IMR-90 (cell line): ENCODE results near the gene PPAT. TPM values are rescaled to one million over a fixed set of nuclear protein-coding genes. Genes with fewer than 3 reads are reported as not detected.

ENCODE experiments used
- ATAC-seq: fragments of 200-7000 bp; cut with Tn5 transposase; 2 replicates; pipeline ENCODE4 v1.9.1; 2020; ENCODE audit warnings: low read depth, mild to moderate bottlenecking, moderate library complexity
- BruUV-seq: library from RNA; stranded (reverse); fragments of 400-500 nt; replicated peaks from 2 replicates; lab custom pipeline; 2021; lab: Mats Ljungman, UMichigan
- CTCF ChIA-PET: fragments of 300-600 bp; formaldehyde crosslinking; extraction: SDS; loops from one replicate; lab custom pipeline; 2021; ENCODE audit warnings: antibody characterized with exemption; lab: Yijun Ruan, JAX
- POLR2A ChIA-PET: fragments of 300-600 bp; sonication (Branson Sonifier 250); formaldehyde crosslinking; loops from one replicate; lab custom pipeline; 2022; ENCODE audit warnings: antibody characterized with exemption; ENCODE audit not compliant: unreplicated experiment; lab: Charles Lee
- DNase-seq: peaks from one replicate; pipeline ENCODE4 v3.0.0; 2013
- H2AFZ ChIP-seq: replicated peaks from 2 replicates; pipeline ENCODE3; 2013; ENCODE audit warnings: low read length, mild to moderate bottlenecking; ENCODE audit not compliant: poor library complexity
- H2AK5ac ChIP-seq: 2 replicates; pipeline ENCODE4 v1.6.1; 2013; ENCODE audit warnings: low read depth, low read length, inconsistent platforms
- H2AK9ac ChIP-seq: replicated peaks from 2 replicates; pipeline ENCODE3; 2013; ENCODE audit warnings: mild to moderate bottlenecking, low read depth, low read length, moderate library complexity; ENCODE audit not compliant: poor library complexity
- H2BK120ac ChIP-seq: 2 replicates; pipeline ENCODE4 v1.6.1; 2013; ENCODE audit warnings: low read depth, low read length, inconsistent platforms
- H2BK15ac ChIP-seq: 3 replicates; pipeline ENCODE4 v1.6.1; 2013; ENCODE audit warnings: low read depth, low read length, inconsistent platforms
- H2BK20ac ChIP-seq: 2 replicates; pipeline ENCODE4 v1.6.1; 2013; ENCODE audit warnings: low read depth, mild to moderate bottlenecking, inconsistent platforms, low read length, moderate library complexity
- H2BK5ac ChIP-seq: 2 replicates; pipeline ENCODE4 v1.6.1; 2013; ENCODE audit warnings: mild to moderate bottlenecking, low read depth, low read length, inconsistent platforms; ENCODE audit not compliant: poor library complexity, severe bottlenecking
- H3K14ac ChIP-seq: replicated peaks from 2 replicates; pipeline ENCODE4 v1.6.1; 2013; ENCODE audit warnings: low read depth, low read length, inconsistent platforms
- H3K18ac ChIP-seq: 2 replicates; pipeline ENCODE4 v1.6.1; 2013; ENCODE audit warnings: low read depth, low read length, control low read depth
- H3K23ac ChIP-seq: 2 replicates; pipeline ENCODE4 v1.6.1; 2013; ENCODE audit warnings: low read depth, low read length, inconsistent platforms
- H3K27ac ChIP-seq: 2 replicates; pipeline ENCODE4 v1.5.1; 2013; ENCODE audit warnings: mild to moderate bottlenecking, control low read depth, low read length; ENCODE audit not compliant: insufficient read depth
- H3K27me3 ChIP-seq: 2 replicates; pipeline ENCODE4 v1.6.1; 2013; ENCODE audit warnings: low read length; ENCODE audit not compliant: control insufficient read depth, insufficient read depth
- H3K36me3 ChIP-seq: 2 replicates; pipeline ENCODE4 v1.6.1; 2013; ENCODE audit warnings: low read length, mixed read lengths; ENCODE audit not compliant: control insufficient read depth, insufficient read depth
- H3K4ac ChIP-seq: 2 replicates; pipeline ENCODE4 v1.6.1; 2013; ENCODE audit warnings: low read depth, low read length, inconsistent platforms
- H3K4me1 ChIP-seq: 2 replicates; pipeline ENCODE4 v1.6.1; 2013; ENCODE audit warnings: low read length, mixed read lengths; ENCODE audit not compliant: control insufficient read depth, insufficient read depth
- H3K4me2 ChIP-seq: 2 replicates; pipeline ENCODE4 v1.6.1; 2013; ENCODE audit warnings: low read depth, mild to moderate bottlenecking, control low read depth, low read length, moderate library complexity
- H3K4me3 ChIP-seq: 2 replicates; pipeline ENCODE4 v1.5.1; 2013; ENCODE audit warnings: low read depth, mild to moderate bottlenecking, control low read depth, low read length, moderate library complexity; ENCODE audit not compliant: insufficient read depth
- H3K56ac ChIP-seq: 2 replicates; pipeline ENCODE4 v1.6.1; 2013; ENCODE audit warnings: low read length, inconsistent platforms; ENCODE audit not compliant: insufficient read depth; ENCODE audit errors: extremely low read depth
- H3K79me1 ChIP-seq, 2 experiments: 2 replicates each; pipeline ENCODE4 v1.6.1; 2013; ENCODE audit warnings: low read length in 2 of 2, inconsistent platforms in 1 of 2, low read depth in 1 of 2
- H3K9ac ChIP-seq: 2 replicates; pipeline ENCODE4 v1.6.1; 2013; ENCODE audit warnings: low read depth, low read length, control low read depth
- H3K9me1 ChIP-seq: 2 replicates; pipeline ENCODE4 v1.6.1; 2013; ENCODE audit warnings: low read length, inconsistent platforms; ENCODE audit not compliant: insufficient read depth
- H3K9me3 ChIP-seq: 2 replicates; pipeline ENCODE4 v1.6.1; 2013; ENCODE audit warnings: low read length; ENCODE audit not compliant: control insufficient read depth, insufficient read depth
- H4K20me1 ChIP-seq: 2 replicates; pipeline ENCODE4 v1.6.1; 2013; ENCODE audit warnings: low read length, inconsistent platforms; ENCODE audit not compliant: insufficient read depth
- H4K5ac ChIP-seq: 2 replicates; pipeline ENCODE4 v1.6.1; 2013; ENCODE audit warnings: mild to moderate bottlenecking, low read depth, low read length, control low read depth
- H4K8ac ChIP-seq, 2 experiments: 2 replicates each; pipeline ENCODE4 v1.6.1; 2013; ENCODE audit warnings: low read depth in 2 of 2, low read length in 2 of 2, control low read depth in 1 of 2, inconsistent platforms in 1 of 2
- H4K91ac ChIP-seq: 2 replicates; pipeline ENCODE4 v1.6.1; 2013; ENCODE audit warnings: low read depth, low read length, inconsistent platforms; ENCODE audit not compliant: insufficient read depth
- CEBPB ChIP-seq: IDR thresholded peaks from 2 replicates; pipeline ENCODE4 v1.6.1; 2012; ENCODE audit warnings: low read depth, low read length, improper control_type of control experiment
- FOS ChIP-seq: fragments of 150-350 bp; IDR thresholded peaks from 2 replicates; pipeline ENCODE4 v1.6.1; 2016; ENCODE audit warnings: low read depth, low read length
- MAZ ChIP-seq: IDR thresholded peaks from 2 replicates; pipeline ENCODE4 v1.6.1; 2012; ENCODE audit warnings: low read depth, mild to moderate bottlenecking, low read length, improper control_type of control experiment, moderate library complexity, borderline replicate concordance
- RAD21 ChIP-seq: IDR thresholded peaks from 2 replicates; pipeline ENCODE4 v1.6.1; 2012; ENCODE audit warnings: low read length, improper control_type of control experiment
- RFX5 ChIP-seq: IDR thresholded peaks from 2 replicates; pipeline ENCODE4 v1.8.0; 2012; ENCODE audit warnings: low read depth, mild to moderate bottlenecking, low read length, moderate library complexity
- WGBS, 2 experiments: methylation state at CpG; one replicate each; pipeline versions ENCODE4 v1.1.5 to v1.1.7; 2013; ENCODE audit warnings: missing lambda C conversion rate in 2 of 2; ENCODE audit not compliant: insufficient read length in 1 of 2; ENCODE audit errors: extremely low coverage in 2 of 2; 5-methylcytosine and 5-hydroxymethylcytosine counted together
- dilution Hi-C: fragments of 300-500 bp; cut with HindIII; formaldehyde crosslinking; loops from one replicate; pipeline ENCODE4 v1.14.3; 2018; ENCODE audit warnings: low sequenced_read_pairs; ENCODE audit not compliant: unreplicated experiment
- in situ Hi-C: fragments of 300-500 bp; cut with MboI; formaldehyde crosslinking; loops from 3 replicates; pipeline ENCODE4 v1.14.3; 2019; ENCODE audit warnings: low sequenced_read_pairs, inconsistent platforms, mixed read lengths
- intact Hi-C: fragments of 100-400 bp; cut with micrococcal nuclease; formaldehyde crosslinking; loops from 2 replicates; pipeline ENCODE4 v1.10.0; 2022
- polyA plus RNA-seq, 3 experiments: library from polyadenylated mRNA; depleted of rRNA; stranded (reverse); fragments of >200 nt; gene quantifications; 2 replicates each; pipeline ENCODE4 v1.2.3, GENCODE V29; 2012; ENCODE audit warnings: low replicate concordance in 1 of 3
- total RNA-seq: library from RNA; depleted of rRNA; stranded (reverse); fragments of >200 nt; gene quantifications from 2 replicates; pipeline ENCODE4 v1.2.3, GENCODE V29; 2012
- TF ChIP-seq, protein P1 (sequence below): fragments of 150-350 bp; IDR thresholded peaks from 2 replicates; pipeline ENCODE4 v1.6.1; 2017; ENCODE audit warnings: mild to moderate bottlenecking, antibody characterized with exemption, low read length, low read depth

Gene PPAT
- total and polyA plus RNA-seq, 2 of the 4 experiments (the other 2 are of a cell fraction): 7.0 to 21.1 TPM

DNA sequence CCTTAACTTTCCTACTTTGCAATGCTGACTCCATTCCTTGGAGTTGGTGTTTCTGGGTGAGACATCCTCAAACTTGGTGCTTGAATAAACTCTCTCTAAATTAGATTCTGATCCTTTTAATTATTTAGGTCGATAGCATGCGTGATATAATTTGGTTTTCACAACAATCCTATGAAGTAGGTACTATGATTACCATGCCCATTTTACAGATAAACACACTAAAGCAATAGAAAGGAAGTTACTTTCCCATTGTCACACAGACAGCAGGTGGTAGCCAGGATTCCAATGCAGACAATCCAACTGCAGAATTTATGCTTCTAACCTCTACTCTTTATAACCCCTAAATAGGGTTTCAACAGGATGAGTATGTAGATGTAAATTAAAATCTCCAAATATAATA lies 26.4 kb downstream of the PPAT start:
- DNase-seq: no peak
- CTCF ChIA-PET: interaction anchor here (0.6 kb wide), 2 partner anchors 75 to 427 kb away, joined by 3 read pairs; no protein-coding TSS in a partner anchor
- Histone ChIP-seq H3K79me1 (peaks cover 11 to 23% of the 10 kb centered on the region in 2 experiments; a peak in 3 of 4 replicates), H2BK5ac (no peak overlapping the region), H2AFZ (no peak overlapping the region), H3K36me3 (peaks cover 4% of the 10 kb centered on the region; the same call in 1 of the 2 replicates), H3K27ac (no peak overlapping the region), H2BK120ac (no peak overlapping the region), H2BK15ac (no peak overlapping the region), H4K20me1 (no peaks in the 10 kb centered on the region), H3K4ac (no peak overlapping the region), H3K14ac (no peak overlapping the region), H3K23ac (no peak overlapping the region), H2AK9ac (no peak overlapping the region), H4K8ac (no peak overlapping the region), H3K9ac (no peak overlapping the region), H3K27me3 (no peaks in the 10 kb centered on the region), H4K91ac (no peak overlapping the region), H3K4me2 (no peak overlapping the region), H4K5ac (no peak overlapping the region), H2AK5ac (no peak overlapping the region), H3K18ac (no peak overlapping the region), H3K4me3 (no peak overlapping the region), H3K9me1 (no peaks in the 10 kb centered on the region), H2BK20ac (no peak overlapping the region), H3K4me1 (peaks cover 2% of the 10 kb centered on the region; the same call in 1 of the 2 replicates), H3K56ac (no peak overlapping the region), H3K9me3 (no peaks in the 10 kb centered on the region)
- ATAC-seq: no peak
- TF ChIP-seq, protein P1, sequence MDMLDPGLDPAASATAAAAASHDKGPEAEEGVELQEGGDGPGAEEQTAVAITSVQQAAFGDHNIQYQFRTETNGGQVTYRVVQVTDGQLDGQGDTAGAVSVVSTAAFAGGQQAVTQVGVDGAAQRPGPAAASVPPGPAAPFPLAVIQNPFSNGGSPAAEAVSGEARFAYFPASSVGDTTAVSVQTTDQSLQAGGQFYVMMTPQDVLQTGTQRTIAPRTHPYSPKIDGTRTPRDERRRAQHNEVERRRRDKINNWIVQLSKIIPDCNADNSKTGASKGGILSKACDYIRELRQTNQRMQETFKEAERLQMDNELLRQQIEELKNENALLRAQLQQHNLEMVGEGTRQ: no peak
- TF ChIP-seq RAD21: no peak
- TF ChIP-seq RFX5: no peak
- no peak for TF ChIP-seq FOS
- TF ChIP-seq MAZ: no peak
- no peak for TF ChIP-seq CEBPB
- WGBS, 2 experiments: no CpG with 5 or more reads among the region's 2 CpGs
- intact Hi-C loops (no loop called here), dilution Hi-C loops (no loop called here), in situ Hi-C loops (loop anchor here (25.0 kb wide), 1 partner anchor 428 kb away; no protein-coding TSS in a partner anchor)
- POLR2A ChIA-PET: no interaction called here
- BruUV-seq: no TSS peak
